Hepatocyte (in vitro differentiated cells): ENCODE results near the gene SLC6A2.

Source experiments
- CTCF ChIP-seq: fragments of 200-600 bp; sonication (generic); IDR thresholded peaks from 2 replicates; pipeline ENCODE4 v1.5.1; 2016; ENCODE audit warnings: antibody characterized with exemption, mild to moderate bottlenecking; ENCODE audit not compliant: poor library complexity
- EZH2 ChIP-seq: fragments of 200-600 bp; sonication (generic); IDR thresholded peaks from 2 replicates; pipeline ENCODE4 v1.6.1; 2016; ENCODE audit warnings: antibody characterized with exemption, mild to moderate bottlenecking, borderline replicate concordance
- EZH2phosphoT487 ChIP-seq: fragments of 200-600 bp; sonication (generic); IDR thresholded peaks from one replicate; pipeline ENCODE4 v1.6.1; 2018; ENCODE audit warnings: antibody characterized with exemption, mild to moderate bottlenecking, low read depth, moderate library complexity; ENCODE audit not compliant: unreplicated experiment, severe bottlenecking

DNA sequence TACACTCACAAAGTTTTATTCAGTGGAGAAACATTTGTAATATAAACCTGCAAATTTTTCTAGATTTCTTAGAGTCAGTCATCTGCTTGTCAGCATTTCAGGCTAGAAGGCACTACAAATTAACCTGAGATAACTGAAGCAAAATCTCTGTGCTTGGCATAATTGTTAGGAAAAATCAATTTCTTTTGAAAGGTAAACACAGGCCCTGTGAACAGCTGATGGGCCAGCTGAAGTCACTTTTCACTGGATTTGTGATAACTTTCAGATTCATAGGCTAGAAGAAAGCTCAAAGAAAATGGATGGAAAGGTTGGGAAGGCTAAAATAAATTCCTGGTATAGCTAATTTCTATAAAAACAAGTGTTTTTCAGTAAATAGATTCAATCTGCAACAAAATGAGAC lies 34.0 kb upstream of the SLC6A2 start:
- no peak for TF ChIP-seq CTCF
- no peak for TF ChIP-seq EZH2phosphoT487
- TF ChIP-seq EZH2 = no peak
